H1 (cell line): Measurements from ENCODE around the gene PEPD. TPM values are rescaled to one million over a fixed set of nuclear protein-coding genes. Genes with fewer than 3 reads are reported as not detected.

Source experiments
- CBX8 ChIP-seq: fragments of 300-800, 300-1000 bp; sonication (generic); IDR thresholded peaks from 2 replicates; pipeline ENCODE4 v1.7.1; 2016; ENCODE audit warnings: low read depth, low read length, borderline replicate concordance
- CHD2 ChIP-seq: IDR thresholded peaks from 2 replicates; pipeline ENCODE4 v1.6.1; 2012; ENCODE audit warnings: low read length, improper control_type of control experiment
- KDM4A ChIP-seq: IDR thresholded peaks from one replicate; pipeline ENCODE4 v1.7.1; 2012; ENCODE audit warnings: low read depth, mild to moderate bottlenecking, moderate library complexity, low read length, inconsistent platforms; ENCODE audit not compliant: severe bottlenecking
- KDM5A ChIP-seq: fragments of 200-600 bp; IDR thresholded peaks from 2 replicates; pipeline ENCODE4 v1.7.1; 2012; ENCODE audit warnings: mild to moderate bottlenecking, low read length, inconsistent platforms, mixed read lengths
- RBBP5 ChIP-seq: IDR thresholded peaks from 2 replicates; pipeline ENCODE4 v1.7.1; 2012; ENCODE audit warnings: low read depth, mild to moderate bottlenecking, inconsistent platforms, low read length, moderate library complexity, borderline replicate concordance
- SIN3A ChIP-seq, 2 experiments: IDR thresholded peaks in 1 of 2; conservative IDR thresholded peaks in 1 of 2; 2 replicates each; pipeline ENCODE4 v1.6.1; 2011 to 2012; ENCODE audit warnings: low read length in 2 of 2, improper control_type of control experiment in 1 of 2, low read depth in 1 of 2, mild to moderate bottlenecking in 1 of 2
- polyA plus RNA-seq, 7 experiments: library from polyadenylated mRNA; depleted of rRNA in 3 of 7; stranded (reverse) in 5 of 7; unstranded in 2 of 7; fragments of >200 nt in 5 of 7; fragments of 200-250 nt in 2 of 7; gene quantifications; 1 replicate in 5 of 7; 2 replicates in 1 of 7; 4 replicates in 1 of 7; pipeline versions ENCODE4 v1.2.1 to v1.2.3, GENCODE V29; 2011 to 2013; ENCODE audit warnings: missing spikeins in 2 of 7, mixed read lengths in 2 of 7
- total RNA-seq: library from RNA; stranded (reverse); fragmentation: NEBNext Ultra II Directional; extraction: Animal tissue kit (Norgen Biotek cat#: 25700); gene quantifications from 2 replicates; pipeline ENCODE4 v1.2.1, GENCODE V29; 2021

PEPD gene
- total and polyA plus RNA-seq, 2 of the 8 experiments (the other 6 are each of a cell fraction or from before 2014, with no cell fraction given): 84.1 to 178 TPM

- TF ChIP-seq KDM4A (no peak), CHD2 (no peak), RBBP5 (no peak), KDM5A (no peak), SIN3A (conservative IDR thresholded peaks at IDR 0.05 in 1 of 2, IDR thresholded peaks at IDR 0.05 in 1 of 2; ENCODE audit: low read depth in 1 of 2, low read length in 2 of 2) (no peak), CBX8 (no peak)
Measured at GRCh38 chr19:33490041-33490451, 31.5 kb downstream of the PEPD start (continued).
